GM19099 (cell line): Measurements from ENCODE around the gene MLX.

Source experiments
- POLR2A ChIP-seq: IDR thresholded peaks from 3 replicates; pipeline ENCODE4 v1.6.1; 2011; ENCODE audit warnings: low read depth; ENCODE audit not compliant: insufficient read length; ENCODE audit errors: extremely low read depth

The MLX gene

DNA sequence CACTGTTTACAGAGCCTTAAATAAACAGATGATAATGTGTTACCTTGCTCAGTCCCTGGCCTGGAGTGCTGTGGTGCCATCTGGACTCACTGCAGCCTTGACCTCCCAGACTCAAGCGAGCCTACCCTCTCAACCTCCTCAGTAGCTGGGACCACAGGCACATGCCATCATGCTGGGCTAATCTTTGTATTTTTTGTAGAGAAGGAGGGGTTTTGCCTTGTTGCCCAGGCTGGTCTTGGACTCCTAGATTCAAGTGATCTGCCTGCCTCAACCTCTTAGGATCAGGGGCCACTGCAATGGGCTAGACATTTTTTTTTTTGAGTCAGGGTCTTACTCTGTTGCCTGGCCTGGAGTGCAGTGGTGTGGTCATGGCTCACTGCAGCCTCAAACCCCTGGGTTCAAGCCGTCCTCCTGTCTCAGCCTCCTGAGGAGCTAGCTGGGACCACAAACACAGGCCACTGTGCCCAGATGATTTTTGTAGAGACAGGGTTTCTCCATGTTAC is 35.9 kb upstream of the MLX start:
- TF ChIP-seq POLR2A: no peak

DNA sequence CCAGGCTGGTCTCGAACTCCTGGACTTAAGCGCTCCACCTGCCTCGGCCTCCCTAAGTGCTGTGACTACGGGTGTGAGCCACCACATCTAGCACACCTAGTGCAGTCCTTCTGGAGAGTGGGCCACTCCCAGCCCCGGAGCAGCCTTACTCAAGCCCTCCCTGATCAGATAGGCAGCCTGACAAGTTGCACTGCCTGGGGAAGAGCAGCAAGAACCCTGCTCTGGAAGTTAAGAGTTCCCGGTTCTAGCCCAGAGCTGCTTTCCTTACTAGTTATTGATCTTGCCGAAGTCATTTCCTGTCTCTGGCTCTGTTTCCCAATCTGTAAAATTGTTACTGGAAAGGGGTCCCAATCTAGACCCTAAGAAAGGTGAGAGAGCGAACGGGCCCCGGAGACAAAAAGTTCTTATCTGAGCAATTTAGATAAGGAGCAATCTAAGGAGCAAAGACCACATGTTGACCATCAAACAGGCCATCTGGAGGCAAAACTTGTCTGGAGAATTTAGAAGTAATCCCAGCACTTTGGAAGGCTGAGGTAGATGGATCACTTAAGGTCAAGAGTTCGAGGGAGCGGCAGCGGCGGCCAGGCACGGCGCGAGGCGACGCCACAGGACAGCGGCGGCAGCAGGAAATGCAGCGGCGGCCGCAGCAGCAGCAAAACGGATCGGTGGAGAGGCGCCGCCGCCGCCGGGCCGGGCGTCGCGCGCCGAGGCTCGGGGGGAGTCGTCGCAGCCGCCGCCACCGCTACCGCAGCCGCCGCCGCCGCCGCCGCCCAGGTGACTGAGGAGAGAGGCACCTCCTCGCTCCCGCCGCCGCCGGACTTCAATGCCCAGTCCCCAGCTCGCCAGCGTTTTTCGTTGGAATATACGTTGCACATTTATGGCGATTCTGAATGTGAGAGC is 35.2 kb upstream of the MLX start:
- peak; percentile 64 for TF ChIP-seq POLR2A

DNA sequence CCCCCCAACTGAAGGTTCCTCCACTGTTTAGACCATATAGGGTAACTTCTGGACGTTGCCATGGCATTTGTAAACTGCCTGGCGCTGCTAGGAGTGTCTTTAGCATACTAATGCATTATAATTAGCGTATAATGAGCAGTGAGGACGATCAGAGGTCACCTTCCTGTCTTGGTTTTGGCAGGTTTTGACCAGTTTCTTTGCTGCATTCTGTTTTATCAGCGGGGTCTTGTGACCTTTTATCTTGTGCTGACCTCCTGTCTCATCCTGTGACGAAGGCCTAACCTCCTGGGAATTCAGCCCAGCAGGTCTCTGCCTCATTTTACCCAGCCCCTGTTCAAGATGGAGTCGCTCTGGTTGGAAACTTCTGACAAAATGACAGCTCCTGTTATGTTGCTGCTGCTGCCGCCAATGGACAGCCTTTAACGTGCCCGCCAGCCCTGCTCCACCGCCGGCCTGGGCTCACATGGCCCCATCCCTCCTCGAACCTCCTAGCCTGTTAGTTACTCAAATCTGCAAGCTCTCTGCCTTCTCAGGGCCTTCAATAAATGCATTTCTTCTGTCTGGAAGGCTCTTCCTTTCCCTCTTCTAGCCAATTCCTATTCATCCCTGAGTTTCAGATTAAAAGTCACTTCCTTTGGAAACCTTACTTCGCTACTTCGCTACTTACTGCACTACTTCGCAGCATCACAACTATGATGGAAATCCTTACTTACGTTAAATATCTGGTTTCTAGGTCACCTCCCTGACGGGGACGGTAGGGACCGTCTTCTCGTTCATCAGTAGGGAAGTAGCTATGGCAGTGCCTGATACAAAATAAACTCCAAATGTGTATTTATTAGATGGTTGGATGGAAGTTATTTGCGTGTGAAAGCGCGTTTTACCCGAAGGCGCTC is 31.5 kb upstream of the MLX start:
- TF ChIP-seq POLR2A: no peak

DNA sequence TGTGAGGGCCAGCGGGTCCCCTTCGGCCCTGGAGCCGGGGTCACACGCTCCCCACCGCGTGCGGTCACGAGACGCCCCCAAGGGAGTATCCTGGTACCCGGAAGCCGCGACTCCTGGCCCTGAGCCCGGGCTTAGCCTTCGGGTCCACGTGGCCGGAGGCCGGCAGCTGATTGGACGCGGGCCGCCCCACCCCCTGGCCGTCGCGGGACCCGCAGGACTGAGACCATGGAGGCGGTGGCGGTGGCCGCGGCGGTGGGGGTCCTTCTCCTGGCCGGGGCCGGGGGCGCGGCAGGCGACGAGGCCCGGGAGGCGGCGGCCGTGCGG is 30.9 kb upstream of the MLX start, which contains the start of gene NAGLU:
TSS of gene NAGLU (plus strand) at position 194 of the 324 bp plus-strand sequence. CDS start at position 226, 32 bp downstream.
- TF ChIP-seq POLR2A: peak; percentile 85

DNA sequence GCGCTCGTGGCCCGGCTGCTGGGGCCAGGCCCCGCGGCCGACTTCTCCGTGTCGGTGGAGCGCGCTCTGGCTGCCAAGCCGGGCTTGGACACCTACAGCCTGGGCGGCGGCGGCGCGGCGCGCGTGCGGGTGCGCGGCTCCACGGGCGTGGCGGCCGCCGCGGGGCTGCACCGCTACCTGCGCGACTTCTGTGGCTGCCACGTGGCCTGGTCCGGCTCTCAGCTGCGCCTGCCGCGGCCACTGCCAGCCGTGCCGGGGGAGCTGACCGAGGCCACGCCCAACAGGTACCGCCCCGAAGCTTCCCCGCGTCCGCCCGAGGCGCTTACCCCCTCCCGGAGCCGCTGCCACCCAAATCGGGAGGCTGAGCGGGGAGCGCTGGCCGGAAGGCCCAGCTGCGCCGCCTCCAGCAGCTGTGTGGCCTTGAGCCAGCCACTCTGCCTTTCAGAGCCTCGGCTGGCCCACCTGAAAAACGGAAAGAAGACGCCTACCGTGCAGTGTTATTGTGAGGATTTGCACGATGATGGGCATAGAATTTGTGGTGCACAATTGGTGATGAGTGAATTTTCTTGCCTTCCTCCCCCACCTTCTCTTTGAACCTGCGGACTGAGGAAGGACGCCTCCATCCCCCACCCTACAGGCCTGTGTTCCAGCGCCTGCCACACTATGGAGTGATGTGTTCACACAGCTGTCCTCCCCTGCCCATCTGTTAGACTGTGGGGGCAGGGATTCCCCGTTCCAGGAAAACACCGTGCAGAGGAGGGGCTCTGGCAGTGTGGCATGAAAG is 30.3 kb upstream of the MLX start:
- no peak for TF ChIP-seq POLR2A

DNA sequence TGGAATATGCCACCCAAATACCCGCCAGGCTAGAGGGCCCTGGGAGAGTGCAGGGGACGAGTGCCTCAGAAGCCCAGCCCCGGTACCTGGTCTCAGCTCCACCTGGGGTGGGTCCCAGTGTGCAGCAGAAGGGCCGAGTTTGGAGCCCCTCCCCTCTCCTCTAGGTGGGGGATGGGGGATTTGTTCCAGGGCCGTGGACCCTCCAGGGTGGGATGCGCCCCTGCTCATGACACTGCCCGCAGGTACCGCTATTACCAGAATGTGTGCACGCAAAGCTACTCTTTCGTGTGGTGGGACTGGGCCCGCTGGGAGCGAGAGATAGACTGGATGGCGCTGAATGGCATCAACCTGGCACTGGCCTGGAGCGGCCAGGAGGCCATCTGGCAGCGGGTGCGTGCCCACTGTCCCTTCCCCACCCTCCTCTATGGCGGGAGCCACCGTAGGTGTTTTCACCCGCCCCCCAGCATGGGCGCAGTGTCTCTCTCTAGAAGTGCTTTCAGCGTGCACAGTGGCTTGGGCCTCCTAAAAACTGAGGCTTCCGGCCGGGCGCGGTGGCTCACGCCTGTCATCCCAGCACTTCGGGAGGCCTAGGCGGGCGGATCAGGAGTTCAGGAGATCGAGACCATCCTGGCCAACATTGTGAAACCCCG is 29.6 kb upstream of the MLX start:
- TF ChIP-seq POLR2A: no peak

DNA sequence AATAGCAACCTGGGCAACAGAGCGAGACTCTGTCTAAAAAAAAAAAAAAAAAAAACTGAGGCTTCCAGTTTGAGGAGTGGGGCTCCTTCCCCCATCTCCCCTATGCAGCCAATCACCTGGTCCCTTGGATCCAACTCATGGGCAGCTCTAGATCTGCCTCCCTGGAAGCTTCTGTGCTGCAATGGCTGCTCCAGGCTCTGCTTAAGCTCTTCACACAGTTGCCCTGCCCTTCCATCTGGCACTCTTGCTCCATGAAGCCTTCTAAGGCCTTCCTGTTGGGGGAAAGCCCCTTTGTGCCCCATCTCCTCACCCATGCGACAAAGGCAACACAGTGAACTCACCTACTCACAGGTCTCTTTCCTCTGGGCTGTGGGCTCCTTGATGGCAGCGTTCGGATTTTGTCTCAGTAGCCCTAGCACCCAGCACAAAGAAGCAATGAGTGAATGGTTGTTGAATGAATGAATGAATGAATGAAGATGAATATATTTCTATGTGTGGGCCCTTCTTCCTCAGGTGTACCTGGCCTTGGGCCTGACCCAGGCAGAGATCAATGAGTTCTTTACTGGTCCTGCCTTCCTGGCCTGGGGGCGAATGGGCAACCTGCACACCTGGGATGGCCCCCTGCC is 29.0 kb upstream of the MLX start:
- no peak for TF ChIP-seq POLR2A

DNA sequence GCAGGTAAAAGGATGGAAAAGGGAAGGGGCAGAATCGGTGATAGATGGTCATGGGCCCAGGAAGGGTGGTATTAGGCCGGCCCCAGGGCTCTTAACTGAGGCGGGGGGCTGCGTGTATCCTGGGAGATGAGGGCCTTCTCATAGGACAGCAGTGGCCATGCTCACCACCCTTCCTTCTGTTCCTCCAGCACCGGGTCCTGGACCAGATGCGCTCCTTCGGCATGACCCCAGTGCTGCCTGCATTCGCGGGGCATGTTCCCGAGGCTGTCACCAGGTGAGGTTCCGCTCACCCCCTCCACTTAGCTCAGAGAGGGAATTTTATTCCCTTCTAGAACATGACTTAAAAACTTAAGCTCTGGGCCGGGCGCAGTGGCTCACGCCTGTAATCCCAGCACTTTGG is 28.4 kb upstream of the MLX start:
- no peak for TF ChIP-seq POLR2A

DNA sequence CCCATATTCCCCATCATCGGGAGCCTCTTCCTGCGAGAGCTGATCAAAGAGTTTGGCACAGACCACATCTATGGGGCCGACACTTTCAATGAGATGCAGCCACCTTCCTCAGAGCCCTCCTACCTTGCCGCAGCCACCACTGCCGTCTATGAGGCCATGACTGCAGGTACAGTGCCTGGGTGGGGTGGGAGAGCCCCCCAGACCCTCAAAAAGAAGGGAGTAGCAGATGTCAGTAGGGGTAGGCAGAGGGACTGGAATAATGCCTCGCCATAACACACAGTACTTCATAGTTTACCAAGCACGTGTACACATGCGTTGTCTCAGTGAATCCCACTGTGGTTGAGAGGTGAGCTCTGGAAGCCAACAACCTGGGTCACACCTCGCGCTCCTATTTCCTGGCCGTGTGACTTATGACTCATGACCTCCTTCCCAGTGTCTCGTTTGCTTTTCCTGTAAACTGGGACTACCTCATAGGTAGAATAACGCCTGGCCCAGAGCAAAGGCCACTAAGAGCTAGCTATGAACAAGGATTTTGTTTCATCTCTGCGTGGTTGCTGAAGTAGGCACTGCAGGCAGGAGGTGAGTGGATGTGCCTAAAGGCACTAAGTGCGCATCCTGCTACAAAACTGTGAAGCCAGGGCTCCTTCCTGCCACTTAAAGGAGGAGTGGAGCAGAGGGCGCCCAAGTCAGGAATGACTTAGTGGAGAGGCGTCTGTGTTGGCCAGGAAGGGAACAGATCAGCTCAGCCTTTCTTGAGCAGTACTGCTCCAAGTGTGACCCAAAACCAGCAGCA is 25.7 kb upstream of the MLX start:
- TF ChIP-seq POLR2A: no peak

DNA sequence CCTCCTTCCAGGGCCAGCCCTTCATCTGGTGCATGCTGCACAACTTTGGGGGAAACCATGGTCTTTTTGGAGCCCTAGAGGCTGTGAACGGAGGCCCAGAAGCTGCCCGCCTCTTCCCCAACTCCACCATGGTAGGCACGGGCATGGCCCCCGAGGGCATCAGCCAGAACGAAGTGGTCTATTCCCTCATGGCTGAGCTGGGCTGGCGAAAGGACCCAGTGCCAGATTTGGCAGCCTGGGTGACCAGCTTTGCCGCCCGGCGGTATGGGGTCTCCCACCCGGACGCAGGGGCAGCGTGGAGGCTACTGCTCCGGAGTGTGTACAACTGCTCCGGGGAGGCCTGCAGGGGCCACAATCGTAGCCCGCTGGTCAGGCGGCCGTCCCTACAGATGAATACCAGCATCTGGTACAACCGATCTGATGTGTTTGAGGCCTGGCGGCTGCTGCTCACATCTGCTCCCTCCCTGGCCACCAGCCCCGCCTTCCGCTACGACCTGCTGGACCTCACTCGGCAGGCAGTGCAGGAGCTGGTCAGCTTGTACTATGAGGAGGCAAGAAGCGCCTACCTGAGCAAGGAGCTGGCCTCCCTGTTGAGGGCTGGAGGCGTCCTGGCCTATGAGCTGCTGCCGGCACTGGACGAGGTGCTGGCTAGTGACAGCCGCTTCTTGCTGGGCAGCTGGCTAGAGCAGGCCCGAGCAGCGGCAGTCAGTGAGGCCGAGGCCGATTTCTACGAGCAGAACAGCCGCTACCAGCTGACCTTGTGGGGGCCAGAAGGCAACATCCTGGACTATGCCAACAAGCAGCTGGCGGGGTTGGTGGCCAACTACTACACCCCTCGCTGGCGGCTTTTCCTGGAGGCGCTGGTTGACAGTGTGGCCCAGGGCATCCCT is 23.5 kb upstream of the MLX start:
- TF ChIP-seq POLR2A: no peak

DNA sequence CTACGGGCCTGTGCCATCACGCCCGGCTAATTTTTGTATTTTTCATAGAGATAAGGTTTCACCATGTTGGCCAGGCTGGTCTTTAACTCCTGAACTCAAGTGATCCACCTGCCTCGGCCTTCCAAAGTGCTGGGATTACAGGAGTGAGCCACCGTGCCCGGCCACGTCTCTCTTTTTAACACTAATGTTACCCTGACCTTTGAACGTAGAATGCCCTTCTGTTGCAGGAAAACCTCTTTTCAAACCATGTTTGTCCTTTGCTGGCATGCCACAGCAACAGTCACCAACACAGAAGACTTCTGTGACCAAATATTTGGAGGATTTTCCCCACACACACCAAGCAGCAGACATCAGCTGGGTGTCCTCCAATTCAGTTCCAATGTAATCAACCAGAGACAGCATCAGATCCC is 22.0 kb upstream of the MLX start:
- no peak for TF ChIP-seq POLR2A

DNA sequence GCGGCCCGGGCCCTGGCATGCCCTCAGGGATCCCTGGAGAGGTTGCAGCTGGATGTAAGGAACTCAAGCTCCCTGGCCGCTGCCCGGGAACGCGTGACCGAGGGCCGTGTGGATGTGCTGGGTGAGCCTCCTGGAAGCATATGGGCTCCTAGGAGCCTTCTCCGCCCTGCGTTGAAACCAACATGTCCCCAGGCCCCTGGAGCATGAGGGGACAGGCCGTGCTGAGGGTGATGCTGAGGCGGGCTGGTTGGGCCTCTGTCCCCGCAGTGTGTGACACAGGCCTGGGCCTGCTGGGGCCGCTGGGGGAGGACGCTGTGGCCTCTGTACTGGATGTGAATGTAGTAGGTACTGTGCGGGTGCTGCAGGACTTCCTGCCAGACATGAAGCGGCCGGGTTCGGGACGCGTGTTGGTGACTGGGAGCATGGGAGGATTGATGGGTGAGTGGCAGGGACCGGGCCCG is 19.9 kb upstream of the MLX start:
- TF ChIP-seq POLR2A: no peak
